Parietal lobe (tissue), 1 donor: ENCODE results near the gene LY9. TPM values are rescaled to one million over a fixed set of nuclear protein-coding genes. Genes with fewer than 3 reads are reported as not detected.

Source experiments
- total RNA-seq: library from RNA; depleted of rRNA; stranded (reverse); fragments of >200 nt; gene quantifications from one replicate; pipeline ENCODE4 v1.2.3, GENCODE V29; 2014

The LY9 gene
- total RNA-seq = not detected

DNA sequence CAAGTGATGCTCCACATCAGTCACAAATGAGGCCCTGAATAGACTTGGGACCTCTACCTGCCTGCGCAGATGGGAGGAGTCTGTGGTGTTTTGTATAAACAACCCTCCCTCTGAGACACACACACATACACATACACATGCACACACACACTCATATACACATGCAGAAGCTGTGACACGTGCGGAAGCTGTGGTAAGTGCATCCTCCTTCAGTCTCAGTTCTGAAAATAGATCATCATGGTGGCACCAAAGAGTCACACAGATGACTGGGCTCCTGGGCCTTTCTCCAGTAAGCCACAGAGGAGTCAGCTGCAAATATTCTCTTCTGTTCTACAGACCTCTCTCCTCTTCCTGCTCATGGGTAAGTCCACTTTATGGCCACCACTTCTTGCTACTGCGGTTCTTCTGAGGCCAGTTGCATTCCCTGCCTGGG lies at the start of gene LY9:
LY9 (plus strand) TSS at position 224 of the 433 bp plus-strand sequence; CDS start at position 238, 14 bp downstream.

GRCh38 chr1:160862203-160863060 lies 66.5 kb downstream of the LY9 start, which contains the start of gene CD244:
Gene CD244, minus strand, starts transcription at chr1:160862887. Its CDS starts 210 bp downstream, at chr1:160862677.

Other genes with a start within 250 kb of the LY9 start
- gene CD84, start 216.7 kb upstream of the LY9 start, total RNA-seq = 1.6 TPM
- gene SLAMF1, start 149.1 kb upstream of the LY9 start, total RNA-seq = not detected
- not detected for gene CD48, start 84.4 kb upstream of the LY9 start, total RNA-seq
- not detected for gene SLAMF7, start 56.9 kb upstream of the LY9 start, total RNA-seq
- gene CD244, start 66.7 kb downstream of the LY9 start, total RNA-seq = not detected
- not detected for gene ITLN1, start 89.0 kb downstream of the LY9 start, total RNA-seq
- gene ITLN2, start 158.6 kb downstream of the LY9 start, total RNA-seq = not detected
- 18.8 TPM for gene F11R, start 225.0 kb downstream of the LY9 start, total RNA-seq
- 35.1 TPM for gene TSTD1, start 242.8 kb downstream of the LY9 start, total RNA-seq
- 121 TPM for gene USF1, start 249.8 kb downstream of the LY9 start, total RNA-seq